H1 (cell line): ENCODE data around the gene CHCHD1. TPM values are rescaled to one million over a fixed set of nuclear protein-coding genes. Genes with fewer than 3 reads are reported as not detected.
A peak's percentile ranks its signal among the peaks of the same experiment; 100 is the strongest.

Experiments used
- CTCF ChIA-PET: fragments of 300-600 bp; sonication (Branson Sonifier 250); formaldehyde crosslinking; loops from one replicate; lab custom pipeline; 2021; ENCODE audit not compliant: partially characterized antibody; lab: Charles Lee
- POLR2A ChIA-PET: fragments of 300-600 bp; sonication (Branson Sonifier 250); formaldehyde crosslinking; loops from one replicate; lab custom pipeline; 2021; ENCODE audit warnings: inconsistent platforms; ENCODE audit not compliant: partially characterized antibody; lab: Charles Lee
- DNase-seq, 2 experiments: peaks; one replicate each; pipeline versions ENCODE4 v3.0.0 to v3.0.0-alpha.2; 2010 to 2022; ENCODE audit warnings: low spot score in 2 of 2, low read depth in 1 of 2, mixed read lengths in 1 of 2
- FAIRE-seq: peaks from 2 replicates; lab custom pipeline; 2011; peaks lifted over from hg19 to GRCh38; lab: Jason Lieb, UNC
- H2AFZ ChIP-seq: 2 replicates; pipeline ENCODE4 v1.8.1; 2012; ENCODE audit warnings: low read length, inconsistent platforms
- H2AK5ac ChIP-seq: 2 replicates; pipeline ENCODE4 v1.6.1; 2013; ENCODE audit warnings: low read depth, low read length
- H2BK120ac ChIP-seq: replicated peaks from 2 replicates; pipeline ENCODE3; 2013; ENCODE audit warnings: low read depth, low read length, inconsistent platforms
- H2BK12ac ChIP-seq: 2 replicates; pipeline ENCODE4 v1.6.1; 2013; ENCODE audit warnings: low read depth, low read length
- H2BK15ac ChIP-seq: 2 replicates; pipeline ENCODE4 v1.6.1; 2013; ENCODE audit warnings: low read length
- H2BK20ac ChIP-seq: 2 replicates; pipeline ENCODE4 v1.6.1; 2013; ENCODE audit warnings: low read length
- H2BK5ac ChIP-seq: 2 replicates; pipeline ENCODE4 v1.6.1; 2013; ENCODE audit warnings: low read depth, low read length
- H3K14ac ChIP-seq: 2 replicates; pipeline ENCODE4 v1.6.1; 2013; ENCODE audit warnings: inconsistent platforms; ENCODE audit not compliant: insufficient read length
- H3K18ac ChIP-seq: 2 replicates; pipeline ENCODE4 v1.6.1; 2013; ENCODE audit warnings: low read length; ENCODE audit errors: extremely low read depth
- H3K23ac ChIP-seq: 2 replicates; pipeline ENCODE4 v1.6.1; 2013; ENCODE audit warnings: inconsistent platforms; ENCODE audit not compliant: insufficient read length
- H3K23me2 ChIP-seq: 2 replicates; pipeline ENCODE4 v1.6.1; 2013; ENCODE audit warnings: low read depth, low read length
- H3K27ac ChIP-seq: 2 replicates; pipeline ENCODE4 v1.6.1; 2011; ENCODE audit warnings: low read depth, low read length, inconsistent platforms
- H3K27me3 ChIP-seq, 4 experiments: replicated peaks in 1 of 4; 1 replicate in 1 of 4; 2 replicates in 3 of 4; pipeline versions ENCODE4 v1.6.1 to v1.8.1; 2011 to 2013; ENCODE audit warnings: low read length in 3 of 4, mild to moderate bottlenecking in 3 of 4, inconsistent platforms in 2 of 4, mixed read lengths in 2 of 4, moderate library complexity in 1 of 4; ENCODE audit not compliant: control insufficient read depth in 3 of 4, insufficient read depth in 3 of 4; ENCODE audit errors: extremely low read depth in 1 of 4
- H3K36me3 ChIP-seq, 4 experiments: 2 replicates each; pipeline versions ENCODE4 v1.6.1 to v1.8.1; 2011 to 2013; ENCODE audit warnings: mild to moderate bottlenecking in 4 of 4, low read length in 3 of 4, moderate library complexity in 2 of 4, control low read depth in 1 of 4, inconsistent platforms in 1 of 4; ENCODE audit not compliant: insufficient read depth in 4 of 4, control insufficient read depth in 2 of 4
- H3K4ac ChIP-seq: replicated peaks from 2 replicates; pipeline ENCODE3; 2013; ENCODE audit warnings: low read length, low read depth, mixed read lengths, inconsistent platforms; ENCODE audit not compliant: insufficient read length
- H3K4me1 ChIP-seq, 4 experiments: replicated peaks in 1 of 4; 1 replicate in 1 of 4; 2 replicates in 3 of 4; pipeline versions ENCODE4 v1.6.1 to v1.8.1; 2011 to 2013; ENCODE audit warnings: low read length in 3 of 4, inconsistent platforms in 2 of 4, mixed read lengths in 1 of 4; ENCODE audit not compliant: insufficient read depth in 4 of 4, control insufficient read depth in 3 of 4
- H3K4me2 ChIP-seq, 2 experiments: 2 replicates each; pipeline versions ENCODE4 v1.6.1 to v1.8.1; 2011 to 2013; ENCODE audit warnings: low read depth in 2 of 2, low read length in 2 of 2, control low read depth in 1 of 2, inconsistent platforms in 1 of 2, mild to moderate bottlenecking in 1 of 2; ENCODE audit not compliant: insufficient read depth in 1 of 2
- H3K4me3 ChIP-seq, 4 experiments: fragments of 200-600, 300-600 bp in 1 of 4; sonication (generic), shearing (Covaris generic), sonication (Bioruptor Twin) in 1 of 4; 2 replicates each; pipeline versions ENCODE4 v1.5.1 to v1.8.1; 2011 to 2016; ENCODE audit warnings: low read length in 4 of 4, low read depth in 3 of 4, control low read depth in 2 of 4, inconsistent platforms in 2 of 4, mild to moderate bottlenecking in 2 of 4, mixed read lengths in 1 of 4, moderate library complexity in 1 of 4; ENCODE audit not compliant: insufficient read depth in 2 of 4; ENCODE audit errors: extremely low read depth in 1 of 4
- H3K56ac ChIP-seq: replicated peaks from 2 replicates; pipeline ENCODE3; 2013; ENCODE audit warnings: low read depth, mild to moderate bottlenecking, mixed read lengths, low read length, inconsistent platforms; ENCODE audit not compliant: insufficient read length
- H3K79me1 ChIP-seq: 2 replicates; pipeline ENCODE4 v1.6.1; 2013; ENCODE audit warnings: low read depth, low read length, control low read depth
- H3K79me2 ChIP-seq, 2 experiments: 2 replicates each; pipeline versions ENCODE4 v1.6.1 to v1.8.1; 2012 to 2013; ENCODE audit warnings: low read length in 2 of 2, mild to moderate bottlenecking in 2 of 2, inconsistent platforms in 1 of 2; ENCODE audit not compliant: insufficient read depth in 2 of 2, control insufficient read depth in 1 of 2
- H3K9ac ChIP-seq, 4 experiments: replicated peaks in 1 of 4; 1 replicate in 1 of 4; 2 replicates in 3 of 4; pipeline versions ENCODE4 v1.6.1 to v1.8.1; 2011 to 2013; ENCODE audit warnings: low read depth in 3 of 4, low read length in 3 of 4, control low read depth in 2 of 4, mild to moderate bottlenecking in 2 of 4, moderate library complexity in 2 of 4, inconsistent platforms in 1 of 4; ENCODE audit errors: extremely low read depth in 1 of 4
- H3K9me3 ChIP-seq, 2 experiments: 2 replicates each; pipeline versions ENCODE4 v1.6.1 to v1.8.1; 2012 to 2013; ENCODE audit warnings: mild to moderate bottlenecking in 2 of 2, moderate library complexity in 2 of 2, control low read depth in 1 of 2, inconsistent platforms in 1 of 2, low read depth in 1 of 2, low read length in 1 of 2, mixed read lengths in 1 of 2; ENCODE audit not compliant: insufficient read depth in 2 of 2
- H4K20me1 ChIP-seq, 2 experiments: replicated peaks in 1 of 2; 2 replicates each; pipeline versions ENCODE3 to v1.8.1; 2011 to 2013; ENCODE audit warnings: inconsistent platforms in 2 of 2, low read length in 2 of 2, mild to moderate bottlenecking in 1 of 2; ENCODE audit not compliant: insufficient read depth in 2 of 2, control insufficient read depth in 1 of 2
- H4K5ac ChIP-seq: 2 replicates; pipeline ENCODE4 v1.6.1; 2013; ENCODE audit warnings: low read length, low read depth, mixed read lengths, inconsistent platforms; ENCODE audit not compliant: insufficient read length
- H4K8ac ChIP-seq: 2 replicates; pipeline ENCODE4 v1.8.0; 2013; ENCODE audit warnings: mild to moderate bottlenecking, moderate library complexity, low read length, inconsistent platforms; ENCODE audit not compliant: insufficient read depth; ENCODE audit errors: extremely low read depth
- H4K91ac ChIP-seq: replicated peaks from 2 replicates; pipeline ENCODE3; 2013; ENCODE audit warnings: low read length, mixed read lengths, inconsistent platforms; ENCODE audit not compliant: insufficient read length
- RFX5 ChIP-seq: IDR thresholded peaks from 2 replicates; pipeline ENCODE4 v1.6.1; 2011; ENCODE audit warnings: low read depth, low read length, improper control_type of control experiment, borderline replicate concordance
- WGBS, 2 experiments: shearing (Covaris generic) in 1 of 2; methylation state at CpG; one replicate each; pipeline versions ENCODE4 v1.1.6 to v1.1.7; 2013 to 2015; ENCODE audit warnings: low lambda C conversion rate in 2 of 2, mixed read lengths in 2 of 2, inconsistent platforms in 1 of 2, low coverage in 1 of 2, missing lambda C conversion rate in 1 of 2; ENCODE audit not compliant: insufficient replicate concordance in 2 of 2, insufficient coverage in 1 of 2, insufficient read length in 1 of 2; ENCODE audit errors: extremely low coverage in 1 of 2, missing lambda C conversion rate in 1 of 2; 5-methylcytosine and 5-hydroxymethylcytosine counted together
- polyA plus RNA-seq, 7 experiments: library from polyadenylated mRNA; depleted of rRNA in 3 of 7; stranded (reverse) in 5 of 7; unstranded in 2 of 7; fragments of >200 nt in 5 of 7; fragments of 200-250 nt in 2 of 7; gene quantifications; 1 replicate in 5 of 7; 2 replicates in 1 of 7; 4 replicates in 1 of 7; pipeline versions ENCODE4 v1.2.1 to v1.2.3, GENCODE V29; 2011 to 2013; ENCODE audit warnings: missing spikeins in 2 of 7, mixed read lengths in 2 of 7
- total RNA-seq: library from RNA; stranded (reverse); fragmentation: NEBNext Ultra II Directional; extraction: Animal tissue kit (Norgen Biotek cat#: 25700); gene quantifications from 2 replicates; pipeline ENCODE4 v1.2.1, GENCODE V29; 2021
- TF ChIP-seq, protein P1 (sequence below), 3 experiments: IDR thresholded peaks; 1 replicate in 2 of 3; 2 replicates in 1 of 3; pipeline versions ENCODE4 v1.5.1 to v1.6.1; 2011; ENCODE audit warnings: low read length in 3 of 3, mild to moderate bottlenecking in 3 of 3, inconsistent platforms in 2 of 3, low read depth in 1 of 3, moderate library complexity in 1 of 3; ENCODE audit not compliant: insufficient read depth in 1 of 3; ENCODE audit errors: control extremely low read depth in 1 of 3
- TF ChIP-seq, protein P2 (sequence below): IDR thresholded peaks from 2 replicates; pipeline ENCODE4 v1.6.1; 2011; ENCODE audit warnings: low read depth, mild to moderate bottlenecking, low read length; ENCODE audit not compliant: insufficient read depth

CHCHD1 gene
- total and polyA plus RNA-seq, 2 of the 8 experiments (the other 6 are each of a cell fraction or from before 2014, with no cell fraction given): 44.9 to 58.1 TPM

DNA sequence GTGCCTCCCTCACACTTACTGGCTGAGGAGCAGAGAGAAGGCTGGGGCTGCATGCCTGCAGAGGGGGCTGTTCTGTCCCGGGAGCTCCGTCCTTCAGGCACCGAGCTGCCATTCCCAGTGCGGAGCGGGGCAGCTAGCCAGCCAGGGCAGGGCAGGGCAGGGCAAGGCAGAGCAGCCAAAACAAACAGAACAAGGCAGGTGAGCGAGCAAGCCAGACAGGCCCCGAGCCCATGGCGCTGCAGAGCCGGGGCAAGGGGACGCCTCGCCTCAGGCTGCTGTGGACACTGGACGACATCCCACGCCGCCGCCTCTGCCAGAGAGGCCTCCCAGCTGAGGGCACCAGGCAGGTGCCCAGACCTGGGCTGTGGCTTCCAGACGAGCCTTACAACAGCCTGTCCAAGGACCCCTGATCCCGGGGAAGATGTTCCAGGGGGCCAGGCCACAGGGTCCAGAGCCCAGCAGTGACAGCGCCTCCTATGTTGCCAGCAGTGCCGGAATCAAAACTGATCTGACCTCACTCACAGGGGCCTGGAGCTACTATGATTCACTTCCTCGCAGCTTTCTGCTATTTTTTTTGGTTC is 37.8 kb downstream of the CHCHD1 start:
- Histone ChIP-seq H4K5ac (no peak overlapping the region), H3K18ac (no peak overlapping the region), H3K14ac (no peak overlapping the region), H3K9me3 (no peaks in the 10 kb centered on the region), H2BK12ac (no peak overlapping the region), H3K4me3 (no peak overlapping the region), H2BK20ac (no peak overlapping the region), H3K27ac (no peak overlapping the region), H2AFZ (no peak overlapping the region), H3K23me2 (no peaks in the 10 kb centered on the region), H3K79me1 (no peaks in the 10 kb centered on the region), H3K4ac (no peak overlapping the region), H3K36me3 (peaks cover 3 to 16% (median 10%) of the 10 kb centered on the region in 4 experiments; a peak in 6 of 8 replicates), H2BK15ac (no peak overlapping the region), H4K8ac (no peak overlapping the region; the same call in 1 of the 2 replicates), H3K9ac (no peak overlapping the region), H3K4me2 (no peak overlapping the region), H2BK120ac (no peak overlapping the region), H3K79me2 (no peaks in the 10 kb centered on the region), H2AK5ac (no peak overlapping the region), H3K56ac (no peak overlapping the region), H3K4me1 (no peaks in the 10 kb centered on the region), H2BK5ac (no peak overlapping the region), H3K27me3 (no peaks in the 10 kb centered on the region; a peak in 1 of 7 replicates), H4K91ac (no peak overlapping the region), H3K23ac (no peak overlapping the region), H4K20me1 (peaks cover 0 to 4% of the 10 kb centered on the region in 2 experiments)
- TF ChIP-seq, protein P1, sequence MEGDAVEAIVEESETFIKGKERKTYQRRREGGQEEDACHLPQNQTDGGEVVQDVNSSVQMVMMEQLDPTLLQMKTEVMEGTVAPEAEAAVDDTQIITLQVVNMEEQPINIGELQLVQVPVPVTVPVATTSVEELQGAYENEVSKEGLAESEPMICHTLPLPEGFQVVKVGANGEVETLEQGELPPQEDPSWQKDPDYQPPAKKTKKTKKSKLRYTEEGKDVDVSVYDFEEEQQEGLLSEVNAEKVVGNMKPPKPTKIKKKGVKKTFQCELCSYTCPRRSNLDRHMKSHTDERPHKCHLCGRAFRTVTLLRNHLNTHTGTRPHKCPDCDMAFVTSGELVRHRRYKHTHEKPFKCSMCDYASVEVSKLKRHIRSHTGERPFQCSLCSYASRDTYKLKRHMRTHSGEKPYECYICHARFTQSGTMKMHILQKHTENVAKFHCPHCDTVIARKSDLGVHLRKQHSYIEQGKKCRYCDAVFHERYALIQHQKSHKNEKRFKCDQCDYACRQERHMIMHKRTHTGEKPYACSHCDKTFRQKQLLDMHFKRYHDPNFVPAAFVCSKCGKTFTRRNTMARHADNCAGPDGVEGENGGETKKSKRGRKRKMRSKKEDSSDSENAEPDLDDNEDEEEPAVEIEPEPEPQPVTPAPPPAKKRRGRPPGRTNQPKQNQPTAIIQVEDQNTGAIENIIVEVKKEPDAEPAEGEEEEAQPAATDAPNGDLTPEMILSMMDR (IDR thresholded peaks at IDR 0.05; ENCODE audit: control extremely low read depth in 1 of 3, insufficient read depth in 1 of 3, low read depth in 1 of 3, low read length in 3 of 3): peak; percentile 13 to 48 (median 38); a peak in 3 of 4 replicates
- TF ChIP-seq, protein P2, sequence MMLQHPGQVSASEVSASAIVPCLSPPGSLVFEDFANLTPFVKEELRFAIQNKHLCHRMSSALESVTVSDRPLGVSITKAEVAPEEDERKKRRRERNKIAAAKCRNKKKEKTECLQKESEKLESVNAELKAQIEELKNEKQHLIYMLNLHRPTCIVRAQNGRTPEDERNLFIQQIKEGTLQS: no peak
- TF ChIP-seq RFX5: no peak
- WGBS, 2 experiments: 81% methylated on average over 20 of the region's 20 CpGs; no CpG with 5 or more reads in 1 of the 2 experiments
- CTCF ChIA-PET: interaction anchor here (0.6 to 16.0 kb wide), 13 partner anchors 10 to 690 kb away, joined by 3 to 209 read pairs (median 4); no protein-coding TSS in a partner anchor
- DNase-seq: peak in 1 of 2 experiments; percentile 59
- FAIRE-seq: no peak
- POLR2A ChIA-PET: interaction anchor here (0.6 to 2.4 kb wide), 3 partner anchors 45 to 499 kb away, joined by 3 to 7 read pairs (median 3); a partner anchor contains a TSS
